Bronchial epithelial cell (primary cell): Measurements from ENCODE around the gene FAM13B. TPM values are rescaled to one million over a fixed set of nuclear protein-coding genes. Genes with fewer than 3 reads are reported as not detected.

Experiments
- DNase-seq: peaks from one replicate; pipeline ENCODE4 v3.0.0-alpha.2; 2010; ENCODE audit warnings: low read depth
- FAIRE-seq: peaks from 2 replicates; lab custom pipeline; 2011; peaks lifted over from hg19 to GRCh38; lab: Jason Lieb, UNC
- H3K27me3 ChIP-seq: 2 replicates; pipeline ENCODE4 v1.5.1; 2011; ENCODE audit warnings: low read length; ENCODE audit not compliant: control insufficient read depth, insufficient read depth
- H3K36me3 ChIP-seq: 2 replicates; pipeline ENCODE4 v1.5.1; 2011; ENCODE audit warnings: low read length; ENCODE audit not compliant: control insufficient read depth, insufficient read depth
- H3K4me3 ChIP-seq: 2 replicates; pipeline ENCODE4 v1.5.1; 2011; ENCODE audit warnings: mild to moderate bottlenecking, low read depth, low read length, control low read depth
- total RNA-seq: library from RNA; depleted of rRNA; stranded (reverse); fragments of >200 nt; gene quantifications from 2 replicates; pipeline ENCODE4 v1.2.1, GENCODE V29; 2014
- TF ChIP-seq, protein P1 (sequence below): IDR thresholded peaks from 2 replicates; pipeline ENCODE4 v1.5.1; 2011; ENCODE audit warnings: mild to moderate bottlenecking, moderate library complexity, low read length, control low read depth, inconsistent platforms; ENCODE audit not compliant: insufficient read depth, severe bottlenecking

Gene FAM13B
- total RNA-seq, 1 donor from 2014 or later: 10.5 TPM

DNA sequence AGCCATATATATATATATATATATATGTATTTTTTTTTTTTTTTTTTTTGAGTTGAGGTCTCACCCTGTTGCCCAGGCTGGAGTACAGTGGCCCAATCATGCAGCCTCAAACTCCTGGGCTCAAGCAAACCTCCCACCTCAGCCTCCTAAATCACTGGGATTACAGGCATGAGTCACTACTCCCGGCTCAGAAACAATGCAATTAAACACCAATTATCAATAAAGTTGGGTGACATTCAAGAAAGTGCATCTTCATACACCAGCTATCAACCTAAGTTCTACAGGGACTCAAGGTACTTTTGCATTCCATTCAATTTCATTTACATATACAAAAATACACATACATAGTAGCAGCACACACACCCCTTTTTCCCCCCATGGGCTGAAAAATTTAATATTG, 7.6 kb downstream of the FAM13B start:
- Histone ChIP-seq H3K4me3 (no peak overlapping the region), H3K36me3 (no peaks in the 10 kb centered on the region), H3K27me3 (no peaks in the 10 kb centered on the region)
- TF ChIP-seq, protein P1, sequence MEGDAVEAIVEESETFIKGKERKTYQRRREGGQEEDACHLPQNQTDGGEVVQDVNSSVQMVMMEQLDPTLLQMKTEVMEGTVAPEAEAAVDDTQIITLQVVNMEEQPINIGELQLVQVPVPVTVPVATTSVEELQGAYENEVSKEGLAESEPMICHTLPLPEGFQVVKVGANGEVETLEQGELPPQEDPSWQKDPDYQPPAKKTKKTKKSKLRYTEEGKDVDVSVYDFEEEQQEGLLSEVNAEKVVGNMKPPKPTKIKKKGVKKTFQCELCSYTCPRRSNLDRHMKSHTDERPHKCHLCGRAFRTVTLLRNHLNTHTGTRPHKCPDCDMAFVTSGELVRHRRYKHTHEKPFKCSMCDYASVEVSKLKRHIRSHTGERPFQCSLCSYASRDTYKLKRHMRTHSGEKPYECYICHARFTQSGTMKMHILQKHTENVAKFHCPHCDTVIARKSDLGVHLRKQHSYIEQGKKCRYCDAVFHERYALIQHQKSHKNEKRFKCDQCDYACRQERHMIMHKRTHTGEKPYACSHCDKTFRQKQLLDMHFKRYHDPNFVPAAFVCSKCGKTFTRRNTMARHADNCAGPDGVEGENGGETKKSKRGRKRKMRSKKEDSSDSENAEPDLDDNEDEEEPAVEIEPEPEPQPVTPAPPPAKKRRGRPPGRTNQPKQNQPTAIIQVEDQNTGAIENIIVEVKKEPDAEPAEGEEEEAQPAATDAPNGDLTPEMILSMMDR: no peak
- FAIRE-seq: no peak
- no peak for DNase-seq

DNA sequence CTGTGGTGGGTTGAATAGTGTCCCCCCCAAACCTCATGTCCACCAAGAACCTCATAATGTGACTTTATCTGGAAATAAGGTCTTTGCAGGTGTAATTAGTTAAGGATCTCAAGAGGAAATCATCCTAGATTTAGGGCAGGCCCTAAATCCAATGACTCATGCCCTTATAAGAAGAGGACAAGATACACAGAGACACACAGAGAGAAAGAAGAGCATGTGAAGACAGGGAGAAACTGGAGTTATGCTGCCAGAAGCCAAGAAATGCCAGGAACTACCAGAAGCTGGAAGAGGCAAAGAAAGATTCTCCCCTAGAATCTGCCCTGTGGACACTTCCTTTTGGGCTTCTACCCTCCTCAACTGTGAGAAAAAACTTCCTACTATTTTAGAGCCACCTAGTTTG, 8.8 kb downstream of the FAM13B start:
- no peaks in the 10 kb centered on the region for H3K27me3 ChIP-seq
- FAIRE-seq (no peak), DNase-seq (no peak)
- H3K4me3 ChIP-seq: no peak overlapping the region
- H3K36me3 ChIP-seq: no peaks in the 10 kb centered on the region
- TF ChIP-seq, protein P1: no peak

DNA sequence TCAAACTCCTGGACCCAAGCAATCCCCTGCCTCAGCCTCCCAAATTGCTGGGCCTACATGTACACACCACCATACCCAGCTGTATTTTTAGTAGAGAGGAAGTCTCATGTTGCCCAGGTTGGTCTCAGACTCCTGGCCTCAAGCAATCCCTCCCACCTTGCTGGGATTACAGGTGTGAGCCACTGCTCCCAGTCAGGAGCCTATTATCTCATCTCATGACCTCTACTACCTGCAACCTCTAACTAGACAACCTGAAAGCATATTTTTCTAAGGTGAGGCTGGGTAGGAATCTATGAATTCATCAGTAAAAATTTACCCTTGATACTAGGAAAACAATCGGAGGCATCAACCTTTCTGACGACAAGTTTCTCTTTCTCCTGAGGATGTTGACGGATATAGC, 10.0 kb downstream of the FAM13B start:
- FAIRE-seq: no peak
- Histone ChIP-seq H3K36me3 (no peaks in the 10 kb centered on the region), H3K27me3 (no peaks in the 10 kb centered on the region), H3K4me3 (no peak overlapping the region)
- TF ChIP-seq, protein P1: no peak
- no peak for DNase-seq

DNA sequence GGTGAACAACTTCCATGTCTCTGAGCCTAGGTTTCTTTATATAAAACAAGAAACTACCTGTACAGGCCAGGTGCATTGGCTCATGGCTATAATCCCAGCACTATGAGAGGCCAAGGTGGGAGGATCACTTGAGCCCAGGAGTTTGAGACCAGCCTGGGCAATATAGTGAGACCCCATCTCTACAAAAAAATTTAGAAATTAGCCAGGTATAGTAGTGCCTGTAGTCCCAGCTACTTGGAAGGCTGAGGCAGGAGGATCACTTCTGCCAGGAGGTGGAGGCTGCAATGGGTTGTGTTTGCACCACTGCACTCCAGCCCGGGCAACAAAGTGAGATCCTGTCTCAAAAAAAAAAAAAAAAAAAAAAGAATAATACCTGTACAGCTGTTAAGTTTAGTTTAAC, 11.1 kb downstream of the FAM13B start:
- no peak for FAIRE-seq
- H3K4me3 ChIP-seq: no peak overlapping the region
- DNase-seq: no peak
- H3K36me3 ChIP-seq: peaks cover 1% of the 10 kb centered on the region
- no peaks in the 10 kb centered on the region for H3K27me3 ChIP-seq
- TF ChIP-seq, protein P1: no peak

DNA sequence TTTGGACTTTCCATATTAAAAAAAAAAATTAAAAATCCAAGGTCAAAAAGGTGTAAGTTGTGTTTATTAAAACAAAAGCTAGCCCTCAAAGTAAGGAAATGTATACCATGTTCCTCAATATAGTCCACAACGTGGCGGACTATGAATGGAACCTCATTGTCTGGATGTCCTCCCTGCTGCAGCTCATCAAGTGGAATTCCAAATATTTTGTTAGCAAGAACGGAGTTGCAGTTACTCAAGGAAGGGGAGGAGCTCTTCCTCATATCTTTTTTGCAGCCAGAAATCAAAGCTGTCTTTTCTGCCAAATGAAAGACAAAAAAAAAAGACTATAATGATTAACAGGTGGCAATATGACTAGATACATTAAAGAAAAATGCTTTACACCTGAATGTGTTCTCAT, 14.0 kb downstream of the FAM13B start:
- no peak overlapping the region for H3K4me3 ChIP-seq
- FAIRE-seq: no peak
- H3K36me3 ChIP-seq: peaks cover 5% of the 10 kb centered on the region

DNA sequence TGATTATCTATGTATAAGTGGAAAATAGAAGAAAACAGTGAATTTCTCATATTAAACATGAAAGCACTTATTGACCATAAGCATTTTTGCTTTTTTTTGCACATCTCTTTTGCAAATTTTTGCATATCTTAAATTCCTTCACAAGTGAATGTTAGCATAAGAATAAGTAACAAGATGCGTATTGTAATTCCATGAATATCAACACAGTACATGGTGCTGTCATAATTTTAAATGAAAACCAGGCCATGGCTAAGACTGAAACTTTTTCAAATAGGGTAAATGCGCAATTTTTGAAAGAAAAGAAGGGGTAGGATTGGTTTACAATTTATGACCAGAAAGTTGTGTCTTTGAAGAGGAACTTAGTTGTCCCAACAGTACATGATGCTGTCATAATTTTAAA, 17.0 kb downstream of the FAM13B start:
- peaks cover 5% of the 10 kb centered on the region for H3K36me3 ChIP-seq
- DNase-seq: no peak
- TF ChIP-seq, protein P1: no peak
- no peaks in the 10 kb centered on the region for H3K27me3 ChIP-seq
- FAIRE-seq: no peak
- no peak overlapping the region for H3K4me3 ChIP-seq

More for the DNA sequence above, 14.0 kb downstream of the FAM13B start:
- TF ChIP-seq, protein P1: no peak
- no peak for DNase-seq
- H3K27me3 ChIP-seq: no peaks in the 10 kb centered on the region
